IMR-90 (cell line): ENCODE results near the gene LPGAT1. TPM values are rescaled to one million over a fixed set of nuclear protein-coding genes. Genes with fewer than 3 reads are reported as not detected.

Experiments
- ATAC-seq: fragments of 200-7000 bp; cut with Tn5 transposase; 2 replicates; pipeline ENCODE4 v1.9.1; 2020; ENCODE audit warnings: low read depth, mild to moderate bottlenecking, moderate library complexity
- BruUV-seq: library from RNA; stranded (reverse); fragments of 400-500 nt; replicated peaks from 2 replicates; lab custom pipeline; 2021; lab: Mats Ljungman, UMichigan
- CTCF ChIA-PET: fragments of 300-600 bp; formaldehyde crosslinking; extraction: SDS; loops from one replicate; lab custom pipeline; 2021; ENCODE audit warnings: antibody characterized with exemption; lab: Yijun Ruan, JAX
- POLR2A ChIA-PET: fragments of 300-600 bp; sonication (Branson Sonifier 250); formaldehyde crosslinking; loops from one replicate; lab custom pipeline; 2022; ENCODE audit warnings: antibody characterized with exemption; ENCODE audit not compliant: unreplicated experiment; lab: Charles Lee
- DNase-seq: peaks from one replicate; pipeline ENCODE4 v3.0.0; 2013
- H2AFZ ChIP-seq: replicated peaks from 2 replicates; pipeline ENCODE3; 2013; ENCODE audit warnings: low read length, mild to moderate bottlenecking; ENCODE audit not compliant: poor library complexity
- H2AK5ac ChIP-seq: 2 replicates; pipeline ENCODE4 v1.6.1; 2013; ENCODE audit warnings: low read depth, low read length, inconsistent platforms
- H2AK9ac ChIP-seq: replicated peaks from 2 replicates; pipeline ENCODE3; 2013; ENCODE audit warnings: mild to moderate bottlenecking, low read depth, low read length, moderate library complexity; ENCODE audit not compliant: poor library complexity
- H2BK120ac ChIP-seq: 2 replicates; pipeline ENCODE4 v1.6.1; 2013; ENCODE audit warnings: low read depth, low read length, inconsistent platforms
- H2BK15ac ChIP-seq: 3 replicates; pipeline ENCODE4 v1.6.1; 2013; ENCODE audit warnings: low read depth, low read length, inconsistent platforms
- H2BK20ac ChIP-seq: 2 replicates; pipeline ENCODE4 v1.6.1; 2013; ENCODE audit warnings: low read depth, mild to moderate bottlenecking, inconsistent platforms, low read length, moderate library complexity
- H2BK5ac ChIP-seq: 2 replicates; pipeline ENCODE4 v1.6.1; 2013; ENCODE audit warnings: mild to moderate bottlenecking, low read depth, low read length, inconsistent platforms; ENCODE audit not compliant: poor library complexity, severe bottlenecking
- H3K14ac ChIP-seq: replicated peaks from 2 replicates; pipeline ENCODE4 v1.6.1; 2013; ENCODE audit warnings: low read depth, low read length, inconsistent platforms
- H3K18ac ChIP-seq: 2 replicates; pipeline ENCODE4 v1.6.1; 2013; ENCODE audit warnings: low read depth, low read length, control low read depth
- H3K23ac ChIP-seq: 2 replicates; pipeline ENCODE4 v1.6.1; 2013; ENCODE audit warnings: low read depth, low read length, inconsistent platforms
- H3K27ac ChIP-seq: 2 replicates; pipeline ENCODE4 v1.5.1; 2013; ENCODE audit warnings: mild to moderate bottlenecking, control low read depth, low read length; ENCODE audit not compliant: insufficient read depth
- H3K27me3 ChIP-seq: 2 replicates; pipeline ENCODE4 v1.6.1; 2013; ENCODE audit warnings: low read length; ENCODE audit not compliant: control insufficient read depth, insufficient read depth
- H3K36me3 ChIP-seq: 2 replicates; pipeline ENCODE4 v1.6.1; 2013; ENCODE audit warnings: low read length, mixed read lengths; ENCODE audit not compliant: control insufficient read depth, insufficient read depth
- H3K4ac ChIP-seq: 2 replicates; pipeline ENCODE4 v1.6.1; 2013; ENCODE audit warnings: low read depth, low read length, inconsistent platforms
- H3K4me1 ChIP-seq: 2 replicates; pipeline ENCODE4 v1.6.1; 2013; ENCODE audit warnings: low read length, mixed read lengths; ENCODE audit not compliant: control insufficient read depth, insufficient read depth
- H3K4me2 ChIP-seq: 2 replicates; pipeline ENCODE4 v1.6.1; 2013; ENCODE audit warnings: low read depth, mild to moderate bottlenecking, control low read depth, low read length, moderate library complexity
- H3K4me3 ChIP-seq: 2 replicates; pipeline ENCODE4 v1.5.1; 2013; ENCODE audit warnings: low read depth, mild to moderate bottlenecking, control low read depth, low read length, moderate library complexity; ENCODE audit not compliant: insufficient read depth
- H3K56ac ChIP-seq: 2 replicates; pipeline ENCODE4 v1.6.1; 2013; ENCODE audit warnings: low read length, inconsistent platforms; ENCODE audit not compliant: insufficient read depth; ENCODE audit errors: extremely low read depth
- H3K79me1 ChIP-seq, 2 experiments: 2 replicates each; pipeline ENCODE4 v1.6.1; 2013; ENCODE audit warnings: low read length in 2 of 2, inconsistent platforms in 1 of 2, low read depth in 1 of 2
- H3K9ac ChIP-seq: 2 replicates; pipeline ENCODE4 v1.6.1; 2013; ENCODE audit warnings: low read depth, low read length, control low read depth
- H3K9me1 ChIP-seq: 2 replicates; pipeline ENCODE4 v1.6.1; 2013; ENCODE audit warnings: low read length, inconsistent platforms; ENCODE audit not compliant: insufficient read depth
- H3K9me3 ChIP-seq: 2 replicates; pipeline ENCODE4 v1.6.1; 2013; ENCODE audit warnings: low read length; ENCODE audit not compliant: control insufficient read depth, insufficient read depth
- H4K20me1 ChIP-seq: 2 replicates; pipeline ENCODE4 v1.6.1; 2013; ENCODE audit warnings: low read length, inconsistent platforms; ENCODE audit not compliant: insufficient read depth
- H4K5ac ChIP-seq: 2 replicates; pipeline ENCODE4 v1.6.1; 2013; ENCODE audit warnings: mild to moderate bottlenecking, low read depth, low read length, control low read depth
- H4K8ac ChIP-seq, 2 experiments: 2 replicates each; pipeline ENCODE4 v1.6.1; 2013; ENCODE audit warnings: low read depth in 2 of 2, low read length in 2 of 2, control low read depth in 1 of 2, inconsistent platforms in 1 of 2
- H4K91ac ChIP-seq: 2 replicates; pipeline ENCODE4 v1.6.1; 2013; ENCODE audit warnings: low read depth, low read length, inconsistent platforms; ENCODE audit not compliant: insufficient read depth
- CTCF ChIP-seq: conservative IDR thresholded peaks from 2 replicates; pipeline ENCODE4 v1.5.1; 2012; ENCODE audit warnings: mild to moderate bottlenecking, low read depth, low read length, improper control_type of control experiment
- MXI1 ChIP-seq: IDR thresholded peaks from 2 replicates; pipeline ENCODE4 v1.6.1; 2012; ENCODE audit warnings: low read depth, mild to moderate bottlenecking, low read length, moderate library complexity, borderline replicate concordance
- SMC3 ChIP-seq: fragments of 150-350 bp; IDR thresholded peaks from 2 replicates; pipeline ENCODE4 v1.6.1; 2016; ENCODE audit warnings: low read depth, mild to moderate bottlenecking, antibody characterized with exemption, low read length, moderate library complexity
- WGBS, 2 experiments: methylation state at CpG; one replicate each; pipeline versions ENCODE4 v1.1.5 to v1.1.7; 2013; ENCODE audit warnings: missing lambda C conversion rate in 2 of 2; ENCODE audit not compliant: insufficient read length in 1 of 2; ENCODE audit errors: extremely low coverage in 2 of 2; 5-methylcytosine and 5-hydroxymethylcytosine counted together
- dilution Hi-C: fragments of 300-500 bp; cut with HindIII; formaldehyde crosslinking; loops from one replicate; pipeline ENCODE4 v1.14.3; 2018; ENCODE audit warnings: low sequenced_read_pairs; ENCODE audit not compliant: unreplicated experiment
- in situ Hi-C: fragments of 300-500 bp; cut with MboI; formaldehyde crosslinking; loops from 3 replicates; pipeline ENCODE4 v1.14.3; 2019; ENCODE audit warnings: low sequenced_read_pairs, inconsistent platforms, mixed read lengths
- intact Hi-C: fragments of 100-400 bp; cut with micrococcal nuclease; formaldehyde crosslinking; loops from 2 replicates; pipeline ENCODE4 v1.10.0; 2022
- polyA plus RNA-seq, 3 experiments: library from polyadenylated mRNA; depleted of rRNA; stranded (reverse); fragments of >200 nt; gene quantifications; 2 replicates each; pipeline ENCODE4 v1.2.3, GENCODE V29; 2012; ENCODE audit warnings: low replicate concordance in 1 of 3
- total RNA-seq: library from RNA; depleted of rRNA; stranded (reverse); fragments of >200 nt; gene quantifications from 2 replicates; pipeline ENCODE4 v1.2.3, GENCODE V29; 2012

Gene LPGAT1
- total and polyA plus RNA-seq, 2 of the 4 experiments (the other 2 are of a cell fraction) = 6.7 to 13.6 TPM

GRCh38 chr1:211822677-211823407 is 7.7 kb downstream of the LPGAT1 start:
- no TSS peak for BruUV-seq
- intact Hi-C loops (no loop called here), in situ Hi-C loops (no loop called here), dilution Hi-C loops (no loop called here)
- no peaks in the 10 kb centered on the region; the same call in 1 of the 2 replicates for H3K9me1 ChIP-seq
- H2BK5ac ChIP-seq = no peak overlapping the region
- no peak overlapping the region for H2AK9ac ChIP-seq
- H3K9ac ChIP-seq = no peak overlapping the region
- peaks cover 10% of the 10 kb centered on the region for H3K36me3 ChIP-seq
- POLR2A ChIA-PET = no interaction called here
- TF ChIP-seq CTCF = no peak
- no peak for TF ChIP-seq MXI1
- TF ChIP-seq SMC3 = no peak
- DNase-seq (no peak), ATAC-seq (no peak)
- 90% methylated on average over 2 of the region's 5 CpGs; no CpG with 5 or more reads in 1 of the 2 experiments for WGBS, 2 experiments
- CTCF ChIA-PET = no interaction called here
- no peak overlapping the region for H2BK120ac ChIP-seq
- no peak overlapping the region for H3K56ac ChIP-seq
- H4K5ac ChIP-seq = no peak overlapping the region
- H3K27ac ChIP-seq = no peak overlapping the region
- H2AK5ac ChIP-seq = no peak overlapping the region
- no peak overlapping the region for H2AFZ ChIP-seq
- H2BK20ac ChIP-seq = no peak overlapping the region
- peaks cover 7 to 23% of the 10 kb centered on the region in 2 experiments; a peak in 3 of 4 replicates for H3K79me1 ChIP-seq
- H3K18ac ChIP-seq = no peak overlapping the region
- H3K14ac ChIP-seq = no peak overlapping the region
- peaks cover 4% of the 10 kb centered on the region for H3K4me1 ChIP-seq
- H3K27me3 ChIP-seq = no peaks in the 10 kb centered on the region
- H4K20me1 ChIP-seq = no peaks in the 10 kb centered on the region; the same call in 1 of the 2 replicates
- H4K91ac ChIP-seq = no peak overlapping the region
- H3K4me3 ChIP-seq = no peak overlapping the region
- no peak overlapping the region for H3K4me2 ChIP-seq
- H2BK15ac ChIP-seq = no peak overlapping the region
- no peak overlapping the region for H3K23ac ChIP-seq
- no peak overlapping the region for H3K4ac ChIP-seq
- no peak overlapping the region for H4K8ac ChIP-seq
- no peaks in the 10 kb centered on the region for H3K9me3 ChIP-seq
